GM12874 (cell line): ENCODE results near the gene COL25A1.

ENCODE experiments used
- TF ChIP-seq, protein P1 (sequence below): IDR thresholded peaks from 2 replicates; pipeline ENCODE4 v1.5.1; 2011; ENCODE audit warnings: low read depth, mild to moderate bottlenecking, control low read depth, low read length, moderate library complexity; ENCODE audit not compliant: insufficient read depth

The COL25A1 gene

DNA sequence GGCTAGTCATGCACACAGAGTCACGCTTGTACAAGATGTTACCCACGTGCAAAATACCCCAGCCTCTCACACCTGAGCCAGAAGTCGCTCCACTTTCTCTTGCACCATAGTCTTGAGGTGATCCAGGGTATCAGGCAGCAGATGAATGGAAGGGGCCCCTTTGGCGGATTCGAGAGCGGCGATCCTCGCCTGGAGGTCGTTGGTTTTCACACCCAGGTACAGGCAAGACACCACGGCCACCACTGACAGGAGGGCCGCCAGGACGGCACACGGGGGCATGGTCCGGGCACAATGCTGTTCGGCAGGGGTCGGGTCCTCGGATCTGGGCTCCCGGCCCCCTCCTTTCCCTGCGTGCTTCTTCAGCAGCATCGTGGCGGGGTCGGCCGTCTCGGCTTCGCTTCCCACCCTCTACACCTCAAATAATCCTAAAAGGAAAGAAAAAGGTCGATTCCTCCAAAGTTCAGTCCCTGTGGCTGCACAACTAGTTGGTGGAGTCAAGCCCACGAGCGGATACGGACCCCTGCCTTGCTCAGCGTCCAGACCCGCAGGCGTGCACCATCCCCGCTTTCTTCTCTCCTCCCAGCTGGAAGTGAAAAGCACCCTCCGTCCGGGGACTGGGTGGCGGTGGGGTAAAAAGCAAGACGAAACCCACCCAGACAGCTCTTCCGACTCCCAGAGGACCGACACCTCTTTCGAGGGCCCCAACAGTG is 652 bp downstream of the COL25A1 start:
- TF ChIP-seq, protein P1, sequence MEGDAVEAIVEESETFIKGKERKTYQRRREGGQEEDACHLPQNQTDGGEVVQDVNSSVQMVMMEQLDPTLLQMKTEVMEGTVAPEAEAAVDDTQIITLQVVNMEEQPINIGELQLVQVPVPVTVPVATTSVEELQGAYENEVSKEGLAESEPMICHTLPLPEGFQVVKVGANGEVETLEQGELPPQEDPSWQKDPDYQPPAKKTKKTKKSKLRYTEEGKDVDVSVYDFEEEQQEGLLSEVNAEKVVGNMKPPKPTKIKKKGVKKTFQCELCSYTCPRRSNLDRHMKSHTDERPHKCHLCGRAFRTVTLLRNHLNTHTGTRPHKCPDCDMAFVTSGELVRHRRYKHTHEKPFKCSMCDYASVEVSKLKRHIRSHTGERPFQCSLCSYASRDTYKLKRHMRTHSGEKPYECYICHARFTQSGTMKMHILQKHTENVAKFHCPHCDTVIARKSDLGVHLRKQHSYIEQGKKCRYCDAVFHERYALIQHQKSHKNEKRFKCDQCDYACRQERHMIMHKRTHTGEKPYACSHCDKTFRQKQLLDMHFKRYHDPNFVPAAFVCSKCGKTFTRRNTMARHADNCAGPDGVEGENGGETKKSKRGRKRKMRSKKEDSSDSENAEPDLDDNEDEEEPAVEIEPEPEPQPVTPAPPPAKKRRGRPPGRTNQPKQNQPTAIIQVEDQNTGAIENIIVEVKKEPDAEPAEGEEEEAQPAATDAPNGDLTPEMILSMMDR, result no peak

DNA sequence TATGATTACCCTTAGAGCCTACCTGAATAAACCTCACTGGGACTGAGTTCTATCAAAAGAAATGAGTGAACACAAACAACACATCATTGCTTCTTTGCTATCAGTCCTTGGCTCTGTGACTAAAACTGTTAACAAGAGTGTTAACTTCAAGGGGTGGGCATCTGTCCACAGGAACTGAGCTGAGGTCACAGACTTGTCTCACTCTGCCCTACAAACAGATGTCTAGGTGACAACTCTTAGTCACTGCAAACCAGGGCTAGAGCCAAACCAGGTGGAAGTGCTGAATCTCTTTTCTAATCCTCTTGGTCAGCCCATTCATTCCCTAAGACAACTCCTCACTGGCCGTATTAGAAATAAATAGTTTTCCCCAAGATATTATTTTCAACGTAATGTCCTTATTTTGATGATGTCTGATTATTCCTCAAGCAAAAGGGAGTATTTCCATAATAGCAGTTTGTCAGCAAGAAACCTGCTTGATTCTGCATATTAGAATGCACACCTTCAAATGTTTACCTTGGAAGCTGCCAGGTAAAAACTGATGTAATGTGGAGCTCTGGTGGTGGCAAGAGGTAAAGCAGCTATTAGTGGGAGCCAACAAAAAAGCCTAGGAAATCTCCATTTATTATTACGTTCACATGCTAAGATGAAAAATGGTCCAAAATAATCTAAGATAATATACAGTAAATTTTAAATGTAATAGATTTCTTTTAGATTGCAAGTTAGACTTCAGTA is 4.0 kb downstream of the COL25A1 start:
- TF ChIP-seq, protein P1, result peak; percentile 51; the same call in 1 of the 2 replicates

DNA sequence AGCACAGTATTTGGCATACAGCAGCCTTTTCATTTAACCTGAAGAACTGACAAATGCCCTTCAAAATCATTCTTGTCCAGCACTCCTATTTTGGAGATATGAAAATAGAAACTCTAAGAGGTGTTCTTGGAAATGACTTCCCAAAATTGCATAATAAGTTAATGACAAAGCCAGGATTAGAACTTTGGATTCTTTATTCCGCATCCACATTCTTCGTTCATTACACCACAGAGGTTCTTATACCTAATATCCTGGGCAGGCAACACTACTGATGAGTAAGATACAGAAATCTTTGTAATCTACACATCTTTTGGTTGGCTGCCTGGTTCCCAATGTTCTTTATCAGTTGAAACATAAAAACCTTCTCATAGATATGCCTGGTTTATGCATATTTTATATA is 5.9 kb downstream of the COL25A1 start:
- TF ChIP-seq, protein P1, result no peak

DNA sequence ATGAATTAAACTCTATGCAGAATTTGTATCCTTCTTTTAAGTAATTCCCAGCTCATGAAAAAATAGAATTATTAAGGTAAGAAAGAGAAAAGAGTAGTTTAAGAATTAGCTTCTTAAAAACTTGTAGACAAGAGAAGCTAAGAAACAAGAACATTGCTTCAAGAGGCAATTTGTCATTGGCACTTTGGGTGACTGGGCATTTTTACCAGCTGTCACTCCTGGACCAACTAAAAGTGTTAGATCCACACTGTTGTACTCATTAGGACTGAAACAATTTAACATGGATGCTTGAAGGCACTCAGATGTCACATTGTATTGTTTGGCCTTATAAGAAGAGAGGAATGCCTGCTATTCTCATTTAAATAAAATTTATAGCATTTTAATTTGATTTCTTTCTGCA is 7.4 kb downstream of the COL25A1 start:
- TF ChIP-seq, protein P1, result no peak

DNA sequence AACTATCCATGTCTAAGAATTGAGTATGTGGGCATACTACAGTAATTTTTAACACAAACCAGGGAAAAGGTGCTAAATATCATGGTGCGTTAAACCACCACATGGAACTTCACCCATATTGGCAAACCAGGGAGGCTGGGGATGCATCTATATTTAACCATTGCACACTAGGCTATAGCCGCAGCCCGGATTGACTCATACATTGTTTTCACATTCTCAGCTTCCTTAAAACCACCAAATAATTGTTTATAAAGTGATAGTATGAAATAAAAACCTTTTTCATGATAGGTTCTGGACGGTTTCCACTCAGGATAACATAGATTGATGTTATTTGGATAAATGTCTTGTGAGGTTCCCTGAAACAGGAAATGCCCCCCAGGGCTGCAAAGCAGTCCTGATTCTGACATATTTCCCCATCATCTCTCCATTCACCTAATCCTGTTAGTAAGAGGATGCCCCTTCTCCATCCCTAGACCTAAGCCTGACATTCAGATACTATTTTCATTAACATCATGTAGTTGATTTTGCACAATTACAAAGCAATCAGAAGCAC is 7.9 kb downstream of the COL25A1 start:
- TF ChIP-seq, protein P1, result no peak

DNA sequence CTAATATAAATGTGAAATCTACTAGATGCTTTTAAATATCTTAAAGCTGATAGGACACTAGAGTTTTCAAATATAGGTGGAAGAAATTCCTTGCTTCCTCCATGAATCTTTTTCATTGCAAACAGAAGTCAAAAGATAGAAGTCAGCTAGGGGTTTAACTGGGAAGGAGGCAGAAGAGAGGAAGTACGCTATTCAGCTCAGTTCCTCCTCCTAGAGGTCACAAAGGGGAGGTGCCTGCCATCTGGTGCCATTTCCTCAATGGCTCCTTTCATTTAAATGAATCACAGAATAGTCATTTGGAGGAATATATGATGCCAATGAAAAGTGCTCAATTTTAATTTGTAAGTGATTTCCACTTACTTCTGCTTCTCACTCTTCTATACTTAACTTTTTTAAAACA is 8.5 kb downstream of the COL25A1 start:
- TF ChIP-seq, protein P1, result peak; percentile 73

DNA sequence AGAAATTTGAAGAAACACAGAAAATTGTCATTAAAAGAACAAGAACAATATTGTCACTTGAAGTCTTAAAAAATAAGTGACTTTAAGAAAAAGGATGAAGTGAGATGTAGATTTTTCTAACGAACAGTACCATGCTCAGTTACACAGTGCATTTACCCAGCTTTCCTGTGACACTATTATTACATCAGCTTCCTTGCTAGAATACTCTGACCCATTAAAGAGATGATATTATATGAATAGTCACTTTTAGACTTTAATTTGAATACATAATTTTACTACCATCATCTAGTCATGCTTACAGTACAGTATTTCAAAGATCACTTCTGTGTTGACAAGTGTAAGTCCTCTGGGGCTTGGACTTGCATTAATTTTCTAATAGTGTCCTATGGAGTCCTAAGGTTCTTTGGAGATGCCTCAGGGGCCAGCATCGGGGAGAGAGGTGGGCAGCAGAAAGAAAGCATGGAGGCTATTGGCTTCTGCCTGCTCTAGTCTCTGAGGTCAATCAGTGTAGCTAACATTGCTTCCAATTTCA is 10.7 kb downstream of the COL25A1 start:
- TF ChIP-seq, protein P1, result no peak
